ENCODE data around the gene CPD.
A peak's percentile ranks its signal among the peaks of the same experiment; 100 is the strongest.

Gene CPD

DNA sequence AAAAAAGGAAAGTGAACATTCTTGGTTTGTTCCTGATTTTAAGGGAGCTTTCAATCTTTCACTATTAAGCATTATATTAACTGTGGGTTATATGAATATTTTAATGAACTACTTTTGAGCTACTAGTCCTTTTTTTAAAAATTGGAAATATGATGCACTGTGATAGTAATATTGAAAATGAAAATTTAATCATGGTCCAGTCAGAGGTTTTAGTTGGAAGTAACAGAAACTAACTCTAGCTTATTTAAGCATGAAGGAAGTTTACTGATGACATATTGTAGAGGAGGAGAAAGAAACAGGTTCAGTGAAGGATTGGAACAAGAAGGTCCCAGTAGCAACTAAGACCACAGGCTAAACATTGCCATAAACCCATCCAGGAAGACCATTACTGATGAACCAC lies 24.0 kb upstream of the CPD start:
- no peak for DNase-seq (ENCODE audit: low spot score)

DNA sequence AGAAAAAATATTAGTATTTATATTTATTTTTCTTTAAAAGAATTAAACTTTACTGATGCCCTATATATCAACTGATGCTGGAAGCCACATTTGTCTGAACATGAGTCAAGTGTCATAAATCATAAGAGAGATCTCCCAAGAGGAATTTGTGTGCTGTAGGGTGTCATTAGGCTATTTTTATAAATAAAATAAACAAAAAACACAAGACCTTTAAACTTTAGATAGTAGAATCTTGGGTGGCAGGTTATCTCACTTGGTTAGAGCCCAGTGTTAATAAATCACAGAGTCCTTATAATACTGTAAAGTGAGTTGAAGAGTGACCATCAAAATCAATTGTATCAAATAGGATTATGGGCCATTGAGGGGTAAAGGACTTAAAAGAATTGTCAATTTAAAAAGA lies 21.3 kb upstream of the CPD start:
- no peak for DNase-seq (ENCODE audit: low spot score)

DNA sequence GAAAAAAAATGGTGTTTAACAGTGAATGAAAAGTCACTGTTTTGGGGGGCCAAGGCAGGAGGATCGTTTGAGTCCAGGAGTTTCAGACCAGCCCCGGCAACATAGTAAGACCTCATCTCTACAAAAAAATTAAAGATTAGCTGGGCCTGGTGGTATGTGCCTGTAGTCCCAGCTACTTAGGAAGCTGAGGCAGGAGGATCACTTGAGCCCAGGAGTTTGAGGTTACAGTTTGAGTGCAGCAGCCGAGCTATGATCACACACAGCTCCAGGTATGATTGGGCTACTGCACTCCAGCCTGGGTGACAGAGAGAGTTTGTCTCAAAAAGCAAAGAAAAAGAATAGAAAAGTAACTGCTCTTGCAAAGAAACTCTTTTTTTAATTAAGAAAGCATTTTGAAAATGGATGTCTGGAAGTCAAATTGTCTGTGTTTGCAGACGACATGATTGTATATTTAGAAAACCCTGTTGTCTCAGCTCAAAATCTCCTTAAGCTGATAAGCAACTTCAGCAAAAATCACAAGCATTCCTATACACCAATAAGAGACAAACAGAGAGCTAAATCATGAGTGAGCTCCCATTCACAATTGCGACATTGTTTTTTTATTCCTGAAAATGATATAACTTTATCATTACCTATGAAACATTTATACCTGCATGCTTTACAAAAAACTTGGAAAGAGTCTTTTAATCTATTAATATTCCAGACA lies 20.5 kb upstream of the CPD start:
- DNase-seq (ENCODE audit: low spot score): no peak

DNA sequence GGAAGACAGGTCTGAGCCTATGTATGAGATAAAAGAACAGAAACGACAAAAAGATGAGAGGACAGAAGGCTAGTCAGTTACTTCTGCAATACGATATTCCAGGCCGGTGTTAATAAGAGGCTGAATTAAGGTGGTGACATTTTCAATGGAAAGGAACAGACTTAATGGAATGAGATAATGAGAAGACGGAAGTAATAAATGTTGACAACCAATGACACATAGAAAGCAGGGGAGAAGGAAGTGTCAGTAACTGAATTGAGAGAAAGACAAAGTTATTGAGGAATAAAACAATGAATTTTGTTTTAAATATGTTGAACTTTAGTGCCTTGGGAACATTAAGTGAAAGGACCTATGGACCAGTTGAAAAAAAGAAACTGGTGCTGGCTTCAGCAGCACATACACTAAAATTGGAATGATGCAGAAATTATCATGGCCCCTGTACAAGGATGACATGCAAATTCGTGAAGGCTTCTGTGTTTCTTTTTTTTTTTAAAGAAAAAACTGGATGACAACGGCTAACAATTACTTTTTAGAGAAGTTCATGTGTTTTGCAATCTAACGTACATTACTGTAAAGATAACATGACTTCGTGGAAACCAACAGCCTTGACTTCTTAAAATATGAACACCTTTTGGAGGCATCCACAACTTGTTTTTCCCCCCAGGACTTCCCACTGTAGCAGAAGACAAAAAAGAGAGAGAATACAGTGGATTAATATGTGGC lies 18.5 kb upstream of the CPD start:
- no peak for DNase-seq (ENCODE audit: low spot score)

DNA sequence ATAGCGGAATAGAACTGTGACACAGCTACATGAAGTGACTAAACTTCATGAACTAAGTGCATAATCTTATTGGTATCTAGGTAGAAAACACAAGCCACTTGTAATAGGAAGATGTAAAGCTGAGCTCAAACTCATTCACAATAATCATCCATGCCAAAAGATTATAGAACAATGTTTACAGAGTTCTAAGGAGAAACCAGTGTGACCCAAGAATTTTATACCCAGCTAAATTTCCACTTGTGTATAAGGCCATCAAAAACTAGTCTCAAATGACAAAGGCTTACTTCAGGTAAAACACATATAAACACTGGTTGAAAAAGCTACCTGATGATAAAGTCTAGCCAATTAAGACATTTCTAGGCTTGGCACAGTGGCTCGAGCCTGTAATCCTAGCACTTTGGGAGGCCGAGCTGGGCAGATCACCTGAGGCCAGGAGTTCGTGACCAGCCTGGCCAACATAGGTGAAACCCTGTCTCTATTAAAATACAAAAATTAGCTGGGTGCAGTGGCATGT lies 16.9 kb upstream of the CPD start:
- DNase-seq (ENCODE audit: low spot score): no peak

DNA sequence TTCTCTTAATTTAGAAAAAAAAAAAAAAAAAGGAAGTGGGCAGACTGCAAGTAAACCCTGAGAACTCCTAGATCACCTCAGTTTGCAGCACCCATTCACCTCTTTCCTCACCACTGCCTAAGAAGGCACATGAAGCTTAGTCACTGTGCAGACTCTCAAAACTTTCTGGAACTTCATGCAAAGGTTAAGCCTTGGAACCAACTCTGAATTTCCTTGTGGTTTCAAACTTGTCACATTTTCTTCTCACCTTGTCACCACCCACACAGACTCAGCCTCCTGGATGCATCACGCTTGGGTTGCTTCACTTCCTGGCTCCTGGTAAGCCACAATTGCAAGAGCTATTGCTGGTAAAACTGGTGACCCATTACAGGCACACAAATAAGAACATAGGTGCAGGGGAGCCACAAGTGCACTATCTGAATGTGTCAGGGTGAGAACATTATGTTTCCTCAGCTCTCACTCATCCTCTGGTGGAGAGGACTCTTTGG lies 15.0 kb upstream of the CPD start:
- DNase-seq (ENCODE audit: low spot score): no peak

DNA sequence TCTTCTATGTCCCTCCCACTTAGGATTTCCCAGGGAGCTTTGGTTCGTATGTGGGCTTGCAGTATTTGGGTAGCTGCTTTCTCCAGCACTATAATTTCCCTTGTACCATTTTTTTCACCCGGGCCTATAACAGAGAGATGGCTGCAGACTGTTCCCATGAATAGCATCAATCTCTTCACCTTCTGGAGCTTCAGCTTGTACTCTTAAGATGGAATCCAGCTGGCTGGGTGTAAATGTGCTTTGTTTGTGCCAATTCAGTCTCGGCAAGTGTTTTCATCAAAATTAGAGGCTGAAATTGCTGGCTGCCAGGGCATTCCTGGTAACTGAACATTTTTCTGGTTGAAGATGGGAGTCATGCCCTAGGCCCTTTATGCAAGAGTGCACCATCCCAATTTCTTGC lies 12.2 kb upstream of the CPD start:
- DNase-seq (ENCODE audit: low spot score): no peak

DNA sequence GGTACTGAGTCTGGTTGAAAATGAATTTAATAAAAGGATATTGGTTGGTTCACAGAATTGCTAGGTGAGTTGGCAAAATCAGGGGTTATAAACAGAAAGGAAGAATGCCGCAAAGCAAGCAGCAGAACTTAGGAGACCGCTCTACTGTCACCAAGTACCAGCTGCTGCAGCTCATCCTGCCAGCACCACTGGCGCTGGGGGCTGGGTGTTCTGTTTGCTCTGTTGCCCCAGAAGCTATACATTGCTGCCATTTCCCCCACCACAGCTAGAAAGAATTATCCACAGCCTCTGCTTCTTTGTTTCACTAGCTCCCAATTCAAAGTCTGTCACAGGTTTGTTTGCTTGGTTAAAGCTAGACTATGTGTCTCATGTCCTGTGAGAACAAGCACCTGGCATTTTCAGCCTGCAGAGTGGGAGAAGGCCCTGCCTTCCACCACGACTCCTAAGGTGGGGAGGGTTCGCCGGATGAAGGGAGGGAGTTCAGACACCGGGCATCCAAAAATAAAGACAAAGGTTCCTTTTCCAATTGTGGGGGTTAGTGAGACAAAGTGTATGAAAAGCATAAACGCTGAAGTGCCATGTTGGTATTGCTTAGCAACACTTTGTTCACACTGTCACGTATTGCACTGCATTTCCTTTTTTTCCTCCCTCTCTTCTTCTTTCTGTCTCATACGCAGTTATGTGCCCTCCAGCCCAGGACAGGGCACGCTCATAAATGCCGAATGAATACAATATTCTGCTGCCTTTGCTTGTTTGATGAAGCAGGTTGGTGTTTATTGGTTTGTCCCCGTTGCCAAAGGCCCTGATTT lies 9.6 kb upstream of the CPD start:
- no peak for DNase-seq (ENCODE audit: low spot score)

DNA sequence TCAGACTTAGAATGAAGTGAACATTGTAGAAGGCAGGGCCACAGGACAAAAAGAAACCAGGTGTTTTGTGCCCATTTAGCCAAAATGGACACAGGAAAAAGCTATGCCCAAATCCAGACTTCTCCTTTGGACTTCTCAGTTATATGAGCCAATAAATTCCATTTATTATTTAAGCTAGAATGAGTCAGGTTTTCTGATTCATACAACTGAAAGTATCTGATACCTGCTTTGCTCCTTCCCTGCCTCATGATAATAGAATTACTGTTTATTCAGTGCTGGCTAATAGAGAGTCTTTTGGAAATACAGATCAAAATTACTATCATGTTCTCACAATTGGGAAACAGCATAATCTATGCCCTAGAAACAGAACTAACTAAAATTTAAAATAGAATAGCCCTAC lies 8.7 kb upstream of the CPD start:
- no peak for DNase-seq (ENCODE audit: low spot score)

DNA sequence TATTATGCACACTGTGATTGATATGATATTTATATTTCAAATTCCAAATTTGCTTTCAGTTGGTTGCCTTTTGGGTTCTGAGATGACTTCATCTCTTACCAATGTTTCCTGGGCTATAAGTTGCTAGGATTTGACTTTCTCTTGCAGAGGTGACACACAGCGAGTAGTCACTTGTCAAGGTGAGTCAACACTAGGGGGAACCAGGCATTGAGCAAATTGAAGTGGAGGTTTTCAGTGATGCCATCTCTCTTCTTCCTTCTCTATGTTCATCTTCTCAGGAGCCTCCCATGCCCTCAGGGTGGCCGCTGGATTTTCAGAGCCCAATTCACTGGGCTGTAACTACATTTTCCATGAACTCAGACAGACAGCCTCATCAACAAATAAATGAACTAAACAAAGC lies 6.0 kb upstream of the CPD start:
- no peak for DNase-seq (ENCODE audit: low spot score)

DNA sequence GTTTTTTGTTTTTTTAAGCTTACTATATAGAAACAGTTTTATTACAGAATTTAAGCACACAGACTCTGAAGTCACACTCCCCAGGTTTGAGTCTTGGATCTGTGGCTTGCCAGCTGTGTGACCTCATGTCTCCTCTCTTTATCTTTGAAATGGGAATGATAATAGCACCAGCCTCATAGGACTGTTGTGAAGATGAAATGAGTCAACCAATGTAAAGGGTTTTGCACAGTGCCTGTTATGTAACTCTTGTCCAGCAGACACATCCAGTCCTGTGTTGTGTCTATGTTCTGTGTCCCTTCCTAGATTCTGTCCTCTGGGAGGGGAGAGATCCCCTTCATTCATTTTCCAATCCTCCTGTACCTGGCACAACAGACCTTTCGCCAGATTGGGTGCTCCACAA lies 3.1 kb upstream of the CPD start:
- DNase-seq (ENCODE audit: low spot score): no peak

DNA sequence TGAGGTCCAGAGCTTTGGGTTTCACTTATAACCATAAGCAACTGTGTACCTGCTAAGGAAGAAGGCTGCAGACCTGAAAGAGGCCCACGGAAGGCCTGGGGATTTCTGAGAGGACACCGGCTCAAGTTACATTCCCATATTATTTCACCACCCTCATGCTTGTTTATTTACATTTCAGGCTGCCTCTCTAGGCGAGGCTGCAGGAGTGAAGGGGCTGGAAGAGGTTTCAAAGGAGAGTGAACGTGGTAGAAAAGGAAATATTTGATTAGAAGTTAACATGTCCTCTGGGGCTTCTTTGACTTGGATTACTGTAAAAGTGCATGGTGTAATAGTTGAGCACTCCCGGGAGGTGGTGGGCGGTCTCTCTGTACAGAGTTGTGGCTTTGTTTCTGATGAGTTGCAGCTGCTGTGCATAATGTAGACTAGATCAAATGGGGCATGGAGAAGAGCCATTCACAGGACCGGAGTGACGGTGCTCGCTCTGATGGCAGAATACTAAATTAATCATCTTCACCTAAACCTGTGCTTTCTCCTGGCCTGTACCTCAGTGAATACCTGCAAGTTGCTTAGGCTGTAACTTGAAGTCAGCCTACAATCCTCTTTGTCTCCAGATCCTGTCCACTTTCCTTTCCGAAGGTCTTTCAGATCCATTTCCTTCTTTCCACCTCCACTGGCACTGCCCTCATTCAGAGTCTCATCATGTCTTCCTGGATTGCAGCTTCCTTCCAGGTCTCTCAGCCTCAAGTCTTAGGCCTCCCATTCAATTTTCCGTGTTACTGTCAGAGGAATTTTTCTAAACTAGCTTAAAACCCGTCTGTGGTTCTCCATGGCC lies 1.9 kb upstream of the CPD start:
- DNase-seq (ENCODE audit: low spot score): peak; percentile 28

DNA sequence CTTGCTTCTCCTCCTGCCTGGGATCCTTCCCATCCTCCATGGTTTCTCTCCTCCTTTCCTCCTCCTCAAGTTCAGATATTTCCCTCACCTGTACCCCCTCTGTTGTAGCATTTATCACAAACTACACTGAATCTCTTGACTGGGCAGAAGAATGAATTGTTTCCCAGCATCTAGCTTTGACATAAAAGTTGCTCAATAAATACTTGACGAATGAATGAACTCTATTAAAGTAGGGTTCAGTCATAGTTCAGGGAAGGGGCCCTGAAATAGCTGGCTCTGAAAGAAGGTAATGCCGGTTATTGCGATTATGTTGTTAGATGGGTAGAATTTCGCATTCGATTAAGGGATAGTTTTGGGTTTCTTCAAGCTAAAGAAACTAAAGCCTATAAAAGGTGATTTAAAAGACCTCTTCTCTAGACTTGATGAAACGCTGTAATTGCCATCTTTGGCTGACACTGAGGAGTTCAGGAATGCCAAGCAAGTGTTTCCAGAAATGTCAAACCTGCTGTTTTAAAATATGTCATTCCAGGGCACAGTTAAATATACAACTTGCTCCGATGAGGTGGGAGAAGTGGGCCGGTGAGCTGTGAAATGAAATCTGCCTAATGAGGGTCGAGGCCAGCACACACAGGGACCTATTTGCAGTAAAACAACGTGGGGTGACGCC lies 1.0 kb upstream of the CPD start:
- no peak for DNase-seq (ENCODE audit: low spot score)

DNA sequence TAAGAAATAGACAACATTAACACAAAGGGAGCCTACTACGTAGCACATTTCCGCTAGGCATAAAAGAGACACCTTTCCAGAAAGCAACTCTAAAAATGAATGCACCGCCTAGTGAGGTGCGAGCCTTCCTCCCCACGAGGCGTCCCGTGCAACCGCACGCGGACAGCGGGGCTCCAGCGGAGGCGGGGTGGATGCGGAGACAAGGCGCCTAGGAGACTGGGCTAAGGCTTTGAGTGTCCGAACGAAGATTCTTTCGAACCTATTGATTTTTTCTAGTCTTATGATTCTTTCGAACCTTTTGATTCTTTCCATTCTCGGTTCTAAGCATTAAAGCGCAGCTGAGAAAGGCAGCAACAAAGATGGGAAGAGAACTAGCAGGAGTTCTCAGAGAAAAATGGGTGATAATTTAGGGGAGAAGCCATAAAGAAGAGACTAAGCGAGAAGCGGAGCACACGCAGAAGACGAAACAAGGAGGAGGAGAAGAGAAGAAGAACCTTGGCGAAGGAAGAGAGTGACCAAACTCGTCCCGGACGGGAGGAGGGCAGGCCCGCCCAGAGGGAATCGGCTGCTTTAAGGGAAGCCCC lies 394 bp upstream of the CPD start:
- DNase-seq (ENCODE audit: low spot score): no peak

DNA sequence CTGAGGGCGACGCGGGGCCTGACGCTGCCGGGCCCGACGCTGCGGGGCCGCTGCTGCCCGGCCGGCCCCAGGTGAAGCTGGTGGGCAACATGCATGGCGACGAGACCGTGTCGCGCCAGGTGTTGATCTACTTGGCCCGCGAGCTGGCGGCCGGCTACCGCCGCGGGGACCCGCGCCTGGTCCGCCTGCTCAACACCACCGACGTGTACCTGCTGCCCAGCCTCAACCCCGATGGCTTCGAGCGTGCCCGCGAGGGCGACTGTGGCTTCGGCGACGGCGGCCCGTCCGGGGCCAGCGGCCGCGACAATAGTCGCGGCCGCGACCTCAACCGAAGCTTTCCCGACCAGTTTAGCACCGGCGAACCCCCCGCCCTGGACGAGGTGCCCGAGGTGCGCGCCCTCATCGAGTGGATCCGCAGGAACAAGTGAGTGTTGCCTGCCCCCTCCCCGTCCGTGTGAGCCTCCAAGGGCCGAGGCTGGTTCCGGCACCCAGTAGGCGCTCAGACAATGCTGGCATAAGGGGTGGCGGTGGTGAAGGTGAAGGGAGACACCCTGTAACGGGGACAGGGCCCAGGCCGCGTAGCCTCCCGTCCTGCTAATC lies 676 bp downstream of the CPD start:
- DNase-seq (ENCODE audit: low spot score): no peak

DNA sequence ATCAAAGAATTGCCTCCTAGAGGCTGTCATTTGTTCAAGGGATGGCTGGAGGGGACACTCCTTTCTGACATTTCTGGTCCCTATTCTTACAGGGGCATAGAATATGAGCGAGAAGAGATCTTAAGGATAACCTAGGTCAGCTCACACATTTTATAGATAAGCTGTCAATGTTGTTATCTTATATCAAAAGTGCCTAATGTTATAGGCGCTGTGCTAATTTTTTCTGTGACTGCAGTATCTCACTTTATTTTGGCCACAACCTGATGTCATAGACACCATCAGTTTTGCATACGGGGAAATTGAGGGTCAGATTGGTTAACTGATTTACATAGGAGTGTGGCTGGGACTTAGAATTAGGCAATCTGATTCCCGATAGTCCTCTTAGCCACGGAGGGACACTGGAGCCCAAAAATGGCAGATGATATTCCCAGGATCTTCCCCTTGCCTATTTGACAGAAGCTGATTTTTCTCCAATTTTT lies 1.2 kb downstream of the CPD start:
- no peak for DNase-seq (ENCODE audit: low spot score)

DNA sequence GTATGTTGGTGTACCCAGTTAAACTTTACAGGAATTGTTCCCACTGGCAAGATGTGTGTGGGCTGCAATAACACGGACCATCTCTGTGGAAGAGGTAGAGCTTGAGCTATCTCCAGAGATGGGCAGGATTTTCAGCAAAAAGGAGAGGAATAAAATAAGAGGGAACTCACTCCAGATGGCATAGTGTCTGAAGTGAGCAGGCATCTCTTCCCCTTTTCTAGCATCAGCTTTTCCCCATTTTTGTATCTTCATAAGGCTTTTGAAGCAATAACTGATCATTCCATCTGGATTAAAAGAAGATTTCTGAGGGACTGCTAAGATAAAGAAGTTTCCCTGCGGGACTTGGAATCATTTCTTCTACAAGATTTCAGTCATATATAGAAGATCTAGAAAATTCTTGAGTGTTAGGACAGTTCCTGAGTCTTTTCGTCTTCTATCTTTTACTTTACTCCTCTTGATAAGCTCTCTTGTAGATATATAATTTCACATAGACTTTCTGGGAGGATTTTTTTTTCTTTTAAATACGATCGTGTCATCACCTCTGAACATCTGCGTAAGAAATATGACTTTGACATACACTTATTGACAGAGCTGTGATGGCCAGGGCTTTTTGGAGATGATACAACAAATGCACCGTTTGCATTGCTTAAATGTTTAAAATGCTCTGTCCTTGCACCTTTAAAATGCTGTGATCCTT lies 2.1 kb downstream of the CPD start:
- no peak for DNase-seq (ENCODE audit: low spot score)

DNA sequence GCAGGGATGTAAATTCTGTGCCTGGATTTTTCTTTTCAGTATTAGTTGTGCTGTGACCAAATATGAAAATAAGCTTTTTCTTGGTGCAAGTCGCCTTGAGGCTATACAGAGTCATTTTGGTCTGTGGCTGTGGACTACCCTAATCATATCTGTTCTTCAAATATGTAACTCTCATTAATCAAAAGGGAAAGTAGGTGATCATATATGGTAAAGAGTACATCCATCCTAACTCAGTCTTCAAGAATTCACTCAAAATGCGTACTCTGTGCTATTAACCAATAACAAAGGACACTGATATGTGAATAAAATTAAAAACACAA lies 2.6 kb downstream of the CPD start:
- no peak for DNase-seq (ENCODE audit: low spot score)

DNA sequence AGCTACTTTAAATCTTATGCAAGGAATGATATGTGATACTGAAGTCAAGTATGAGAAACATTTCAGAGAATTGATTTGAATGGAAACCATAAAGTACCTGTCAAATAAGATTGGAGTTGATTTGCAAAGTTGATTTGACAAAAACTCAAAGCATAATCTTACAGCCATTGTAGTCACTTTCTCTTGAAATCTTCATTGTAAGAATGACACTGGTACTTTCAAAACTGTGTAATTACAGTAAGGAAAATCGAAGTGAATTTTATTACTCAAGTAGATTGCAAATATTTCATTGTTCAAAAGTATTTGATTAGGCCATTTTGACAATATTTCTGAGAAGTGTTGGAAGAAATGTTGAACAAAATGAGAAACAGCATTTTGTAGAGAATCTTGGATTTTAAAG lies 3.6 kb downstream of the CPD start:
- no peak for DNase-seq (ENCODE audit: low spot score)

Measured in COLO829 (cell line).